ENCODE results near the gene WFS1. TPM values are rescaled to one million over a fixed set of nuclear protein-coding genes. Genes with fewer than 3 reads are reported as not detected.

Gene WFS1
- total and polyA plus RNA-seq, 2 donors (not counting 3 experiments of a cell fraction or from before 2014, with no cell fraction given) = 48.2 to 70.0 TPM

GRCh38 chr4:6324461-6324998 lies 54.9 kb downstream of the WFS1 start:
- peak overlapping the region; percentile 4 for H3K4me2 ChIP-seq (ENCODE audit: insufficient read depth, low read length)
- BruUV-seq (replicated peaks) = no TSS peak
- dilution Hi-C loops (cut with MboI; ENCODE audit: extremely low pct_ligation_motif_present, low sequenced_read_pairs) = no loop called here

DNA sequence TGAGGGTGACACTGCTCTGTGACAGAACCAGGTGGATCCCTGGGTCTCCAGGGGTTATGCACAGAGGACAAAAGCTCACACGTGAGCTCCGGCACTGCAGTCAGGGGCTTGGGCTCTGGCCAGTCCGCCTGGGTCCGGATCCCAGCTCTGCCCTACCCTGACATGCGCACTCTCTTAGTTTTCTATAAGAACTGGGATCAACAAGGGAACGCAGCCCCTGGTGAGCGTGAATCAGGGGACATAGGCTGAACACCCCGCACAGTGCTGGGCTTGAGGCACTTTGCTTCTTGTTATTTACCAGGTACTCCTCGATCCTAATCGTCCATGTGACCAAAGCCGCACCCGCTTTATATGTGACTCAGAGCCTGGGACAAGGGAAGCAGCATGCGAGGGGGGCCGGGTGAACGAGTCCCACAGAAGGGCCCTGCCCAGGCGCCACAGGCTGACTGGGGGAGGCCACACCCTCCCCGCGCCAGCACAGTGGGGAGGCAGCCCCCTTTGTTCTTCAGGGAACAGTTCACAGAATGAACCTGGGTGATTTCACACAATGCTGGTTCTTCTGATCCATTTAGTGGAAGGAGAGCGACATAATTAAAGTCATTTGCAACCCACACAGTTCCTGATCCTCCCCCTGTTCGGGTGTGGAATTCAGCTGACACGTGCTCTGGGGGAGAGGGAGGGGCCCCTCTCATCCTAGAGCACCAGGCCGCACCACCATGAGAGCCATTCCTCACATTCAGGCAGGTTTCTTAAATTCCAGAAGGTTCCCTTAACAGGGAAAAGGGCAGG lies 55.5 kb downstream of the WFS1 start:
- dilution Hi-C loops (cut with MboI; ENCODE audit: extremely low pct_ligation_motif_present, low sequenced_read_pairs) = no loop called here
- CTCF ChIA-PET = interaction anchor here (0.6 to 16.2 kb wide), 7 partner anchors 9 to 327 kb away, joined by 3 to 808 read pairs (median 4); partner anchors contain the start of gene WFS1

More at GRCh38 chr4:6324461-6324998, 54.9 kb downstream of the WFS1 start:
- Histone ChIP-seq H3K9ac (replicated peaks; ENCODE audit: extremely low read depth, insufficient read depth, low read length) (no peak overlapping the region), H2AFZ (ENCODE audit: low read depth, low read length) (peak overlapping the region; percentile 56), H3K79me2 (ENCODE audit: control insufficient read depth, insufficient read depth, low read length) (no peaks in the 10 kb centered on the region), H3K27ac (ENCODE audit: insufficient read depth, low read depth, low read length) (no peak overlapping the region), H3K9me3 (replicated peaks; ENCODE audit: control insufficient read depth, insufficient read depth, low read length) (no peaks in the 10 kb centered on the region), H3K9me1 (replicated peaks; ENCODE audit: control insufficient read depth, extremely low read depth, insufficient read depth, low read length) (no peaks in the 10 kb centered on the region), H3K4me1 (ENCODE audit: control insufficient read depth, extremely low read depth, insufficient read depth, low read length) (peaks cover 14% of the 10 kb centered on the region), H3K27me3 (ENCODE audit: control insufficient read depth in 2 of 2, insufficient read depth in 2 of 2, low read length in 2 of 2) (no peaks in the 10 kb centered on the region), H3K4me3 (replicated peaks in 1 of 3; ENCODE audit: insufficient read depth in 1 of 3, low read depth in 1 of 3, low read length in 3 of 3) (no peak overlapping the region), H3K36me3 (ENCODE audit: control insufficient read depth in 2 of 2, extremely low read depth in 1 of 2, insufficient read depth in 2 of 2, low read length in 2 of 2) (no peaks in the 10 kb centered on the region), H4K20me1 (replicated peaks; ENCODE audit: control insufficient read depth, extremely low read depth, insufficient read depth, low read length) (no peaks in the 10 kb centered on the region)
- DNase-seq (ENCODE audit: low read depth, low spot score) (no peak), FAIRE-seq (no peak)
- intact Hi-C loops (cut with micrococcal nuclease) = no loop called here
- TF ChIP-seq GATA2 (IDR thresholded peaks at IDR 0.05; ENCODE audit: insufficient read depth, insufficient read length, low read depth, low read length) (no peak), MAX (IDR thresholded peaks at IDR 0.05; ENCODE audit: insufficient read depth, insufficient read length) (no peak), EZH2 (IDR thresholded peaks at IDR 0.05; ENCODE audit: borderline replicate concordance, low read depth, low read length, severe bottlenecking) (peak; percentile 0)
- CTCF ChIA-PET = interaction anchor here (0.6 to 16.2 kb wide), 7 partner anchors 10 to 326 kb away, joined by 3 to 808 read pairs (median 4); partner anchors contain the start of gene WFS1
- POLR2A ChIA-PET = no interaction called here

More for the DNA sequence above, 55.5 kb downstream of the WFS1 start:
- no peaks in the 10 kb centered on the region for H3K9me3 ChIP-seq (replicated peaks; ENCODE audit: control insufficient read depth, insufficient read depth, low read length)
- peaks cover 14% of the 10 kb centered on the region for H3K4me1 ChIP-seq (ENCODE audit: control insufficient read depth, extremely low read depth, insufficient read depth, low read length)
- H3K9ac ChIP-seq (replicated peaks; ENCODE audit: extremely low read depth, insufficient read depth, low read length) = no peak overlapping the region
- H3K9me1 ChIP-seq (replicated peaks; ENCODE audit: control insufficient read depth, extremely low read depth, insufficient read depth, low read length) = no peaks in the 10 kb centered on the region
- intact Hi-C loops (cut with micrococcal nuclease) = no loop called here
- no peaks in the 10 kb centered on the region for H3K36me3 ChIP-seq (ENCODE audit: control insufficient read depth in 2 of 2, extremely low read depth in 1 of 2, insufficient read depth in 2 of 2, low read length in 2 of 2)
- H3K27ac ChIP-seq (ENCODE audit: insufficient read depth, low read depth, low read length) = no peak overlapping the region
- no peaks in the 10 kb centered on the region for H4K20me1 ChIP-seq (replicated peaks; ENCODE audit: control insufficient read depth, extremely low read depth, insufficient read depth, low read length)
- no peak for TF ChIP-seq FOS (IDR thresholded peaks at IDR 0.05; ENCODE audit: borderline replicate concordance, insufficient read depth, low read length)
- no peak for TF ChIP-seq MAX (IDR thresholded peaks at IDR 0.05; ENCODE audit: insufficient read depth, insufficient read length)
- no peak for TF ChIP-seq MYC (IDR thresholded peaks at IDR 0.05; ENCODE audit: low read depth, low read length)
- TF ChIP-seq JUN (IDR thresholded peaks at IDR 0.05; ENCODE audit: borderline replicate concordance, insufficient read depth, insufficient read length, low read depth) = no peak
- TF ChIP-seq EZH2 (IDR thresholded peaks at IDR 0.05; ENCODE audit: borderline replicate concordance, low read depth, low read length, severe bottlenecking) = no peak
- no peak for TF ChIP-seq POLR2AphosphoS5 (IDR thresholded peaks at IDR 0.05; ENCODE audit: insufficient read depth, low read depth, low read length)
- no peak for TF ChIP-seq POLR2A (IDR thresholded peaks at IDR 0.05; ENCODE audit: low read depth, low read length)
- no peak for TF ChIP-seq GATA2 (IDR thresholded peaks at IDR 0.05; ENCODE audit: insufficient read depth, insufficient read length, low read depth, low read length)
- TF ChIP-seq CTCF (IDR thresholded peaks at IDR 0.05; ENCODE audit: extremely low read depth in 1 of 2, insufficient read depth in 1 of 2, low read depth in 1 of 2, low read length in 2 of 2) = no peak
- no peaks in the 10 kb centered on the region for H3K79me2 ChIP-seq (ENCODE audit: control insufficient read depth, insufficient read depth, low read length)
- DNase-seq (ENCODE audit: low read depth, low spot score) (peak; percentile 45), FAIRE-seq (peak; percentile 82)
- BruUV-seq (replicated peaks) = no TSS peak
- no peaks in the 10 kb centered on the region for H3K27me3 ChIP-seq (ENCODE audit: control insufficient read depth in 2 of 2, insufficient read depth in 2 of 2, low read length in 2 of 2)
- H3K4me3 ChIP-seq (replicated peaks in 1 of 3; ENCODE audit: insufficient read depth in 1 of 3, low read depth in 1 of 3, low read length in 3 of 3) = no peak overlapping the region
- H2AFZ ChIP-seq (ENCODE audit: low read depth, low read length) = peak overlapping the region; percentile 56
- POLR2A ChIA-PET = no interaction called here
- peak overlapping the region; percentile 4 for H3K4me2 ChIP-seq (ENCODE audit: insufficient read depth, low read length)
